Effector memory CD4-positive, alpha-beta T cell (primary cell): ENCODE data around the gene MTX1.

Source experiments
- DNase-seq, 3 donors: peaks; one replicate each; pipeline ENCODE4 v3.0.0-alpha.2; 2020
- H3K27ac ChIP-seq: 2 replicates; pipeline ENCODE4 v1.7.0; 2013; ENCODE audit warnings: mild to moderate bottlenecking, low read length, moderate library complexity; ENCODE audit not compliant: insufficient read depth, poor library complexity, severe bottlenecking
- H3K27me3 ChIP-seq: replicated peaks from 2 replicates; pipeline ENCODE4 v1.7.0; 2013; ENCODE audit warnings: mild to moderate bottlenecking, low read length; ENCODE audit not compliant: insufficient read depth, control insufficient read depth, poor library complexity, severe bottlenecking
- H3K36me3 ChIP-seq: 2 replicates; pipeline ENCODE4 v1.7.0; 2013; ENCODE audit warnings: mild to moderate bottlenecking, low read length, moderate library complexity; ENCODE audit not compliant: control insufficient read depth, insufficient read depth
- H3K4me1 ChIP-seq: 2 replicates; pipeline ENCODE4 v1.7.0; 2013; ENCODE audit warnings: low read length, mild to moderate bottlenecking; ENCODE audit not compliant: control insufficient read depth, insufficient read depth, poor library complexity, severe bottlenecking
- H3K4me3 ChIP-seq: 2 replicates; pipeline ENCODE4 v1.7.0; 2013; ENCODE audit warnings: low read length, low read depth, mild to moderate bottlenecking; ENCODE audit not compliant: insufficient read depth, poor library complexity, severe bottlenecking
- H3K9me3 ChIP-seq: 2 replicates; pipeline ENCODE4 v1.7.0; 2013; ENCODE audit warnings: mild to moderate bottlenecking, low read length, moderate library complexity; ENCODE audit not compliant: control insufficient read depth

The MTX1 gene

GRCh38 chr1:155250246-155250632 is 41.7 kb downstream of the MTX1 start:
- Histone ChIP-seq H3K9me3 (no peaks in the 10 kb centered on the region), H3K27me3 (no peaks in the 10 kb centered on the region), H3K4me3 (peak overlapping the region; percentile 52), H3K27ac (no peak overlapping the region), H3K36me3 (no peaks in the 10 kb centered on the region), H3K4me1 (peaks cover 13% of the 10 kb centered on the region)
- DNase-seq = peak in 1 of 3 donors; percentile 7

DNA sequence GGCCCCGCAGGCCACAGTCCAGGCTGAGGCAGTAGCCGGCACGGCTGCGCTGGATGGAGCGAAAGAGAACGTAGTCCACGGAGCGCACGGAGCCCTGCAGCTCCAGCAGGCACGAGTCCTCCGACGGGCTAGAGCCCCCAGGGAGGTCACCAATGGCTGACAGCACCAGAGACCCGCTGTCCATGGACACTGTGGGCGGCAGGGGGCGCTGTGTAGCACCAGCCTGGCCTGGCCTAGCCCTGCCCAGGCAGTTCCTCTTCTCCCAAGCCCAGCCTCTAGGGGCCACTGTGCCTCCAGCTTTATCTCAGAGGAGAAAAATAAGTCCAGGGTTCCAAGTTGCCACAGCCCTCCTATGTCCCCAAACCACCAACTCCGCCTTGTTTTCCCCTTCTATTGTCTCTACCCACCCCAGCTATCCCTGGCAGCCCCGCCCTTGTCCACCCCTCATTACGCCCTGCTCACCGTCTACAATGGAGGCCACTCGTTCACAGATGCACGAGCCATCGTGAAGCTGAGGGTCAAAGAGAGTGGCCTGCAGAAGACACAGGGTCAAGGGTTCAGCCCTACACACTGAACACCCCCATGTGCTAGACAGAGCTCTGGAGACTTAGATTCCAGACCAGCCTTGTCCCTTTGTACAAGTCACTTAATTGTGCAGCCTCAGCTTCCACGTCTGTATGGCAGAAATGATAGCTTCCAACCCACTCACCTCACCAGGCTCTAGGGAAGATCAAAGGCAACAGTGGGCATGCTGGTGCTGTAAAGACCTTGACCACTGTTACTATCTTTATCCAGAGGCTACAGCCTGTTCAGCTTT is 42.3 kb downstream of the MTX1 start:
- no peak overlapping the region for H3K27ac ChIP-seq
- peaks cover 18% of the 10 kb centered on the region for H3K4me1 ChIP-seq
- H3K27me3 ChIP-seq = no peaks in the 10 kb centered on the region
- H3K36me3 ChIP-seq = no peaks in the 10 kb centered on the region
- peak overlapping the region; percentile 52 for H3K4me3 ChIP-seq
- DNase-seq = peak; percentile 87 to 94 (median 93)
- no peaks in the 10 kb centered on the region for H3K9me3 ChIP-seq

GRCh38 chr1:155251566-155251965 is 43.1 kb downstream of the MTX1 start:
- H3K36me3 ChIP-seq = peaks cover 5% of the 10 kb centered on the region
- no peaks in the 10 kb centered on the region for H3K9me3 ChIP-seq
- no peak for DNase-seq
- no peak overlapping the region for H3K4me3 ChIP-seq
- no peaks in the 10 kb centered on the region for H3K27me3 ChIP-seq
- peaks cover 20% of the 10 kb centered on the region for H3K4me1 ChIP-seq
- no peak overlapping the region for H3K27ac ChIP-seq

DNA sequence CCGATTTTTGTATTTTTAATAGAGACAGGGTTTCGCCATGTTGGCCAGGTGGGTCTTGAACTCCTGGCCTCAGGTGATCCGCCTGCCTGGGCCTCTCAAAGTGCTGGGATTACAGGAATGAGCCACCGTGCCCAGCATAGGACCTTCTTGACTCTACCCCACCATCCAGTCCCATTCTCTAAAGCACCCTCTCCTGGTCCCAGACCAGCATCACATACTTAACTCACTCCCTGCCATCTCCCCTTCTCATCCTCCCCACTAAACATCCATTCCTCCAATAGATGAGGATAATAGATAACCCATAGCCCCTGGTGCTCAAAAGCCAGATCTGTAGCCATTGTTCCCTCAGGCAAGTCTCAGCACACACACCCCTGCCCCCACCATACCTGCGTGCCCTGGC is 44.7 kb downstream of the MTX1 start:
- Histone ChIP-seq H3K4me1 (peaks cover 20% of the 10 kb centered on the region), H3K27me3 (no peaks in the 10 kb centered on the region), H3K27ac (no peak overlapping the region), H3K4me3 (no peak overlapping the region), H3K9me3 (no peaks in the 10 kb centered on the region), H3K36me3 (peaks cover 14% of the 10 kb centered on the region)
- DNase-seq = no peak

DNA sequence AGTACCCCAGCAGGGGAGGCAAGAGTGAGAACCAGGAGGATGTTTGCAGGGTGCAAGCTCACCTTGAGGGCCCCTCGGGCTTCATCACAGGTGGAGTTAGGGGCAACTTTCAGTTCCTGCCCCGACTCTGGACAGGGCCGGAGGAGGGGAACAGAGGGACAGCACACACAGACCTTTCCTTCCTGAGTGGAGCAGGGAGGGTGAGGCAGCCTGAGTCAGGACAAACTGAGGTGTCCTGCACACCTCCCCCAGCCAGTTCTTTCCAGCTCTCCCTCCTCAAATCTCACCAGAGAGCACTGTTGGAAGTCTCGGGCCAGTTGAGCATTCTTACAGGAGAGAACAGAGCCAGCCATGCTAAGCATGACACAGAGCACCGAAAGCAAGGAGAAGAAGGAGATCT is 45.3 kb downstream of the MTX1 start:
- H3K4me1 ChIP-seq = peaks cover 20% of the 10 kb centered on the region
- H3K4me3 ChIP-seq = no peak overlapping the region
- H3K36me3 ChIP-seq = peaks cover 18% of the 10 kb centered on the region
- H3K27ac ChIP-seq = no peak overlapping the region
- no peaks in the 10 kb centered on the region for H3K9me3 ChIP-seq
- no peak for DNase-seq
- no peaks in the 10 kb centered on the region for H3K27me3 ChIP-seq

DNA sequence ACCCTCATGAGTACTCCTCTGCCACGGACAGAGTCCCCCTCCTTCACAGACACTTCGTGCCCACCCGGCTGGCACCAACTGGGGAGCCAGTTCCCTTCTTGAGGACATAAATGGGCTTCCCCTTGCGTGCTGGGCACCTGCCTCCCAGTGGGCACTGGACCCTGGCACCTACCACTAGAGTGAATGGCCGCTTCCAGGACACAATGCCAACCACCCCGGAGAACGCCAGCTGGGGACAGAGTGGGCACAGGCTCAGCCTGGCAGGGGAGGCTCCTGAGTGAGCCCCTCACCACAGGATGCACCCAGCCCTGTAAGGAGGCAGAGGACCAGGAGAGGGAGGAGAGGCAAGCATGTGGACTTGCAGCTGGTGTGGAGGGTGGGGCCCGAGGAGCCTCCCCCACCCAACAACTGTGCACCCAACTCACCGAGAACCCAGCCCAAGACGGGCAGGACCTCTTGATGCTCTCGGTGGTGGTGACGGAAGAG is 45.8 kb downstream of the MTX1 start:
- Histone ChIP-seq H3K27me3 (no peaks in the 10 kb centered on the region), H3K4me1 (peaks cover 20% of the 10 kb centered on the region), H3K36me3 (peaks cover 18% of the 10 kb centered on the region), H3K4me3 (no peak overlapping the region), H3K9me3 (no peaks in the 10 kb centered on the region), H3K27ac (no peak overlapping the region)
- no peak for DNase-seq

- Histone ChIP-seq H3K36me3 (peaks cover 18% of the 10 kb centered on the region), H3K4me1 (peaks cover 20% of the 10 kb centered on the region), H3K9me3 (no peaks in the 10 kb centered on the region), H3K4me3 (peak overlapping the region; percentile 78), H3K27ac (peak overlapping the region; percentile 35), H3K27me3 (no peaks in the 10 kb centered on the region)
- no peak for DNase-seq
Observed at GRCh38 chr1:155254714-155255242, 46.3 kb downstream of the MTX1 start.

- DNase-seq = peak; percentile 58 to 68 (median 62)
- H3K27ac ChIP-seq = peak within 1 kb of the TSS; percentile 35
- no peaks in the 10 kb centered on the region for H3K27me3 ChIP-seq
- peaks cover 18% of the 10 kb centered on the region for H3K4me1 ChIP-seq
- peaks cover 18% of the 10 kb centered on the region for H3K36me3 ChIP-seq
- H3K4me3 ChIP-seq = peak within 1 kb of the TSS; percentile 78
- no peaks in the 10 kb centered on the region for H3K9me3 ChIP-seq
Observed at GRCh38 chr1:155255243-155256007, 46.9 kb downstream of the MTX1 start, which contains the start of gene ENTREP3. TSS of gene ENTREP3 (minus strand) at chr1:155255483. CDS start at chr1:155254877, 606 bp downstream.

GRCh38 chr1:155256058-155256852 is 47.8 kb downstream of the MTX1 start:
- H3K36me3 ChIP-seq = peaks cover 18% of the 10 kb centered on the region
- H3K27me3 ChIP-seq = no peaks in the 10 kb centered on the region
- peaks cover 24% of the 10 kb centered on the region for H3K4me1 ChIP-seq
- H3K27ac ChIP-seq = no peak overlapping the region
- no peak overlapping the region for H3K4me3 ChIP-seq
- DNase-seq = no peak
- H3K9me3 ChIP-seq = no peaks in the 10 kb centered on the region
